HG03064 (cell line): ENCODE results near the gene GSS.

ENCODE experiments used
- ATAC-seq: cut with Tn5 transposase; IDR thresholded peaks from one replicate; pipeline ENCODE4 v1.9.1; 2021; ENCODE audit warnings: low read depth; ENCODE audit not compliant: unreplicated experiment

The GSS gene

DNA sequence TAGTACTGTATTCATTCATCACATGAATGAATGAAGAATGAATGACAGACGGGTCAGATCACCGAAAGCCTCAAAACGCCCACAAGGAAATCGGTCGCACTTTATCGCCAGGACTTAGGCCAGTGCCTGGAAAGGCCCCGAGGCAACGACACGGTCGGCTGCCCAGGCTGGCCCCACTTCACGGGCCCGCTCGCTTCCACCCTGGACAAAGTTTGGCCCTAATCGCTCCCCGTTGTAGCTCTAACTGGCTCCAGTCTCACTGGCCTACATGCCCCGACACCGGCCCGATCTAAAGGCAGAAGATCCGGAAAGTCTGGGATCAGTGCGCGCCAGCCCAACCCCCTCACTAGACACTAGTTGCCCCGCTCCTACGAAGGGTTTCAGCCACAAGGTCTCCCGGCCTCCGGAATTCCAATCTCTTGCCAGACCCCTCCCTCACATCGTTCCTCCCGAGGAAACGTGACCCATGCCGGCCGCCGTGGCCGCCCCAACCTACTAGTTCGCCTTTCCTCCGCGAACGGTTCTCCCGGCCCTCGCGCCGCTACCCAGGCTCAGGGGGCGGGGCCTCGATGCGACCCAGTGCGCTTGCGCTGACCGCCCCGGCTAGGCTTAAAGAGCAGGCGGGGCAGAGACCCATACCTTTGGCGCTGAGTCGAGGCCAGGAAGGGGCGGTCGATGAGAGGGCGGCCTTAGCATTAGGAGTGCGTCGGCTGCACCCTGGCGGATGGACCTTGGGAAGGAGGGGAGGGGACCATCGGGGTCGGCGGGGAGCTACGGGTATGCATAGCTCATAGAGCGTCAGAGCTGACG is at the start of gene GSS, which contains the start of gene MYH7B:
TSS of gene GSS (minus strand) at position 576 of the 810 bp plus-strand sequence. CDS start 3,954 bp downstream, outside the sequence.
TSS of gene MYH7B (plus strand) at position 638 of the 810 bp plus-strand sequence. CDS start 22,138 bp downstream, outside the sequence.
- peak; percentile 78 for ATAC-seq

DNA sequence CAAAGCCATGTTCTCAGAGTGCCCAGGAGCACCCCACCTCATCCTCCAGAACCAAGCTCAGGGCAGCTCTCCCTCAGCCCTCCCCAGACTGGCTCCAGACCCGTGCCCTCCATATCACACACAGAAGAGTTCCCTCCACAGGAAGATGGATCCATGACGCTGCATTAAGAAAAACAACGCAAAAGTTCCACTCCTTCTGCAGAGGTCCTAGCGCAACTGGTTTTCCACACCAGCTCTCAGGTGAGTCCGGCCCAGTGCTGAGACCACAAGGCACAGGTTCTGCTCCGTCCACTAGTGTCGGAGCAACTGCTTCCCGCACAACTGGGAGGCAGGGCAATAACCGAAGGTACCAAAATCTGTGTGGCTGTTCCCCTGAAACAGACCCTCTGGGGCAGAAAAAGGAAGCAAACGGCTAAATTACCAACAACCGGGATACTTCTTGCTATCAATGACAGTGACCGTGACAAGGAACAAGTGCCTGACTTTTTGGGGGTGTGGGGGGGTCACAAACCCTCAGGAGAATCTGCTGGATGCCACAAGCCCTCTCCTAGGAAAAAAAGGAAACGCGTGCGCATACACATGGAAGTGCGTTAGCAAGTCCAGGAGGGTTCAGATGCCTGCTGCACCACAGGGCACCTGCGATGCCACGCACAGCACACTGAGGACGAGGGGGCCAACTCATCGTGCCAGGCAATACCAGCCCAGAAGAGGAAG is 49.3 kb upstream of the GSS start:
- ATAC-seq, result no peak

DNA sequence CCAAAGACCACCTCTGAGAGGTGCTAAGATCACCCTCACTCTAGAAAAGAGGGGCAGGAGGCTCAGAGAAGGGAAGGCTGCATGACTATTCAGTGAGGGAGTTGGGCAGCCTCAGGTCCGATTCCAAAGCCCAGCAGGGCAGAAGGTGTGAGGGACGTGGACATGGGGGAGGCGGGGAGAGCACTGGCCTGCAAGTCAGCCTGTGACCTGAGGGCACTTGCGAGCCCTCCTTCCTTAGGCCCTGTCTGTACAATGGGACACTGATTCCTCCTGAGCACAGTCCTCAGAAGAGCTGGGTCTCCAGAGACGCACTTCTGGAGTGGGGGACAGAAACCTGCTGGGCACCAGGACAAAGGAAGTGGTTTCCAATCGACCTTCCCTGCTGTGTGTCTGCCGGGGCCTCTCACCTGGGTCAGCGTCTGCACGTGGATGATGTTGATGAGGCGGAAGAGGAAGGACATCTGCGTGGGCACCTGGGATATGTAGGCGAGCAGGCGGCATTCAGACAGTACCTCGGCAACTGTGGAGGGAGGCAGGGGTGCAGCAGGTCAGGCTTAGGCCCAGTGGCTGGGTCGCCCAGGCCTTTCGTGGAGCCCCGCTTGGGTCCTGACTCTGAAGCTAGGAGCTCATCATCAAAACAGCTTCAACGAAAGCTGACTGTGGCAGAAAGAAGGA is 48.6 kb upstream of the GSS start:
- ATAC-seq, result no peak

DNA sequence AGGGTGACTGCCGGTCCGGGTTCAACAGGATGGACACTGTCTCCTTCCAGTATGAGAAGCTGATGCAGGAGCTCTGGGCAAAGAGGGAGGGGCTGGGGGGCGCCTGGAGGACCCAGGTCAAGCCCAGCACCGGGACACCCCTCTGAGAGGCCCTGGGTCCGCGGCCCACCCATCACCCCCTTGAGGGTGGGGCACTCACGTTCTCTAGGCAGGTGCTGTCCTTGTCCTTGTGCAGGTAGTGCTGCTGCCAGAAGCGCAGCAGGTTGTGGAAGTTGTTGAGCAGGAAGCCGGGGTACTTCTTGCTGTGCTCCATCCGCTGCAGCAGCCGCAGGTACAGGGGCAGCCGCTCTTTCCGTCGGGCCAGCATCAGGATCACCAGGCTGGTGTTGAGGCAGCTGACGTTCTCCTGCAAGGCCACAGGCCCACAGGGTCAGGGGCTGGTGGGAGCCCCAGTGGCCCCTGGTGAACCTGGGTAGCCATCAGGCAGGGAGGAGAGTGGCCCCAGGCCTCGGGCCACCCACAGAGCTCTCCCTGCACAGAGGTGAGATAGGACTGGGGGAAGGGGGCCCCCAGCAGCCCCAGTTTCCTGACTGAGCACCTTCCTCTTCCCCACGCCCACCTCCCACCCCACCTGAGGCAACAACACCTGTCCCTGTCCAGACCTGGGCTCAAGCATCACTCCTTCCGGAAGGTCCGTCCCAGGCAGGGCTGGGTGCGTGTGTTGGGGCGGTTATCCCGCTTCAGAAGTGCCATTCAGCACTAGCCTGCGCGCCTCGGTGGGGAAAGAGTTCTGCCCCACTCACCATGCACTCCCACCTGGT is 47.8 kb upstream of the GSS start:
- no peak for ATAC-seq

DNA sequence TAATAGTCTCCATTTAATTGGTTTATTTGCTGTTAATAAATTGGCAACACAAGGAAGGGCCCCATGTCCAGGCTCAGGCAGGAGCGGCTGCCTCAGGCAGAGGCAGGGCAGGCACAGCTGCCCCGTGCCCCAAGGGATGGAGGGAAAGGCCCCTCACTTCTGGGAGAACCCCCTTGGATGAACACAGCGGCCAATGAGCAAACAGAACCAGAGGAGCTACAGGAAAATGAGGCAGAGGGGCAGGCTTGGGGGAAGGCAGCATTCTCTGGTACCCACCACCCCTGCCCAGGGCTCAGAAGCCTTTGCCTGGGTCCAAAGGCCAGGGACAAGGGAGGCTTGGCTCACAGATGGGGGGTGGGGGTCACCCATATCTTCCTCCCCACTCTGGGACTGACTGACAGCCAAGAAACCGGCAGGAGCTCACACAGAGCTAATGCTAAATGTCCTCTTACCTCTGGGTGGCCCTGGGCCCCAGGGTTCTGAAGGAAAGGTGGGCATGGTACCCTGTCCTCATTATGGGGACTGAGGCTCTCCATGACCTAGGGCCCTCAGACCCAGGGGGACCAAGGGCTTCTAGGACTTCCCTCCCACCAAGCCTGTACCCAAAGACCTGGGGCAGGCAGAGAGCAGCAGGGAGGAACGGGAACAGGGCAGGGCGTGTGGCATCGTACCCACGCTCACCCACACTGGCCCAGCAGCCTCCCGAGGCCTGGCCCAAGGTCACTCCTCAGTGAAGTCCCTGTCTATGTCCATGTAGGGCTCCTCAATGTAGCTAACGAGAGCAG is 47.0 kb upstream of the GSS start:
- ATAC-seq, result no peak

DNA sequence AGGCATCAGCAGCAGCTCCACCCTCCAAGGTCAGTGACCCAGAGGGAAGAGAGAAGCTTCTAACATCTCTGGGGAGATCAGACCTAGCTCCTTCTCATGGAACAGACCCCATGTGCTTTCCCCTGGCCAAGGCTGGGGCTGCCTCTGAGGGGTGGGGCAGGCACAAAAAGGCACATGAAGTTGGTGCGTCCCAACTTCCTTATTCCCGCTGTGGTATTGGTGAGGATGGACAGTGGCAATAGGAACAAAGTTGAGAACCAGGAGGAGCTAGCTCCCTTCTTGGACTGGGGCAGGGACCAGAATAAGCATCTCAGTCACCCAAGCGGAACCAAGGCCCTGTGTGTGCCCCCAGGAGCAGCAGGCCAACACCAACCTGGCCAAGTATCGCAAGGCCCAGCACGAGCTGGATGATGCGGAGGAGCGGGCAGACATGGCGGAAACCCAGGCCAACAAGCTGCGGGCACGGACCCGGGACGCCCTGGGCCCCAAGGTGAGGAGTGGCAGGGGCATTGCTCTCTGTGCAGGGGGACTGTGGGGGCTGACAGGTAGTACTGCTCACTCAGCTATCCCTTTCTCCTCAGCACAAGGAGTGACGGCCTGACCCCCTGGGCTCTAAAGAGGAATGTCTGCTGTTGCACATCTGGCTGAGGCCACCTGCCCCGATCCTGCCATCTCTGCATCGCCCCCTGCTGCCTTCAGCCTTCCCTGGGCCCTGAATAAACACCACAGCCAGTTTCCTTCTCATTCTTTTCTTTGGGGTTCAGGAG is 46.2 kb upstream of the GSS start:
- no peak for ATAC-seq

DNA sequence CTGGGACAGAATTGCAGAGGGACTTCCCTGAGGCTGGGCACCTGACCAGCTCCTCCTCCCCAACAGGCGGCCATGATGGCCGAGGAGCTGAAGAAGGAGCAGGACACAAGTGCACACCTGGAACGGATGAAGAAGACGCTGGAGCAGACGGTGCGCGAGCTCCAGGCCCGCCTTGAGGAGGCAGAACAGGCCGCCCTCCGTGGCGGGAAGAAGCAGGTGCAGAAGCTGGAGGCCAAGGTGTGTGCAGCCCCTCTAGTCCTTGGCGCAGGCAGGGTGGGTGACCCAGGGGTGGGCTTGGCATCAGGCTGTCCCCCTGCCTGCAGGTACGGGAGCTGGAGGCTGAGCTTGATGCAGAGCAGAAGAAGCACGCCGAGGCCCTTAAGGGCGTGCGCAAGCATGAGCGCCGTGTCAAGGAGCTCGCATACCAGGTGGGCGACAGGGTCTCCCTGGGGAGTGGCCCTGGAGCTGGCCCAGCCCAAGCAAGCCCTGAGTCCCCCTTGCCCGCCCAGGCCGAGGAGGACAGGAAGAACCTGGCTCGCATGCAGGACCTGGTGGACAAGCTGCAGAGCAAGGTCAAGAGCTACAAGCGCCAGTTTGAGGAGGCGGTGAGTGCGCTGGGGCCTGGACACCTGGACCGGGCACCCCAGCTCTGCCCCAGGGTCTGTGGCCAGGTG is 45.5 kb upstream of the GSS start:
- no peak for ATAC-seq

DNA sequence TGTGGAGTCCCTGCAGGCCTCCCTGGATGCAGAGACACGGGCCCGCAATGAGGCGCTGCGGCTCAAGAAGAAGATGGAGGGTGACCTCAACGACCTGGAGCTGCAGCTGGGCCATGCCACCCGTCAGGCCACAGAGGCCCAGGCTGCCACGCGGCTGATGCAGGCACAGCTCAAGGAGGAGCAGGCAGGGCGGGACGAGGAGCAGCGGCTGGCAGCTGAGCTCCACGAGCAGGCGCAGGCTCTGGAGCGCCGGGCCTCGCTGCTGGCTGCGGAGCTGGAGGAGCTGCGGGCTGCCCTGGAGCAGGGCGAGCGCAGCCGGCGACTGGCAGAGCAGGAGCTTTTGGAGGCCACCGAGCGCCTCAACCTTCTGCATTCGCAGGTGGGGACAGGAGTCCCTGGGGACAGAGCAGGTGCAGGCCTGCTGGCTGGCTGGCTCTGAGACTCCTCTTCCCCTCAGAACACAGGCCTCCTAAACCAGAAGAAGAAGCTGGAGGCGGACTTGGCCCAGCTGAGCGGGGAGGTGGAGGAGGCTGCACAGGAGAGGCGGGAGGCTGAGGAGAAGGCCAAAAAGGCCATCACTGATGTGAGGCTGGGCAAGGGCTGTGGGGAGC is 44.8 kb upstream of the GSS start:
- ATAC-seq, result no peak

DNA sequence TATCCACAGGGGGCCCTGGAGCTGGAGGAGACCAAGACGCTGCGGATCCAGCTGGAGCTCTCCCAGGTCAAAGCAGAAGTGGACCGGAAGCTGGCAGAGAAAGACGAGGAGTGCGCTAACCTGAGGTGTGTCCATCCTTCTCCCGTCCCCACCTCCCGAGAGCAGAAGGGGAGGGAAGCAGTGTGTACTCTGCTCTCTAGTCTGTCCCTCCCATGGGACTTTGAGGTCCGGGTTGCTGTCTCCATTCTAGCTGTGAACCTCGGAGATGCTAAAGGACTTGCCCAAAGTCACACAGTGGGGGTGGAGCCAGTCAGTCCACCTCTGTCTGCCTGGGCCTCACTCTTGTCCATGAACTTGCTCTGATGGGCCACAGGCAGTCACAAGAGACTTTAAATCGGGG is 44.2 kb upstream of the GSS start:
- ATAC-seq, result no peak

DNA sequence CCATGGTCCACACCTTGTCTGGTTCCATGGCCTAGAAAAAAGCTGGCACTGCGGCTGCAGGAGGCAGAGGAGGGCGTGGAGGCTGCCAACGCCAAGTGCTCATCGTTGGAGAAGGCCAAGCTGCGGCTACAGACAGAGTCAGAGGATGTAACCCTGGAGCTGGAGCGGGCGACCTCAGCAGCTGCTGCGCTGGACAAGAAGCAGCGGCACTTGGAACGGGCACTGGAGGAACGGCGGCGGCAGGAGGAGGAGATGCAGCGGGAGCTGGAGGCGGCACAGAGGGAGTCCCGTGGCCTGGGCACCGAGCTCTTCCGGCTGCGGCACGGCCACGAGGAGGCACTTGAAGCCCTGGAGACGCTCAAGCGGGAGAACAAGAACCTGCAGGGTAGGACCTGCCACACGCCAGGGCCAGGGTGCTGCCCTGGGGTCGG is 43.4 kb upstream of the GSS start:
- no peak for ATAC-seq

DNA sequence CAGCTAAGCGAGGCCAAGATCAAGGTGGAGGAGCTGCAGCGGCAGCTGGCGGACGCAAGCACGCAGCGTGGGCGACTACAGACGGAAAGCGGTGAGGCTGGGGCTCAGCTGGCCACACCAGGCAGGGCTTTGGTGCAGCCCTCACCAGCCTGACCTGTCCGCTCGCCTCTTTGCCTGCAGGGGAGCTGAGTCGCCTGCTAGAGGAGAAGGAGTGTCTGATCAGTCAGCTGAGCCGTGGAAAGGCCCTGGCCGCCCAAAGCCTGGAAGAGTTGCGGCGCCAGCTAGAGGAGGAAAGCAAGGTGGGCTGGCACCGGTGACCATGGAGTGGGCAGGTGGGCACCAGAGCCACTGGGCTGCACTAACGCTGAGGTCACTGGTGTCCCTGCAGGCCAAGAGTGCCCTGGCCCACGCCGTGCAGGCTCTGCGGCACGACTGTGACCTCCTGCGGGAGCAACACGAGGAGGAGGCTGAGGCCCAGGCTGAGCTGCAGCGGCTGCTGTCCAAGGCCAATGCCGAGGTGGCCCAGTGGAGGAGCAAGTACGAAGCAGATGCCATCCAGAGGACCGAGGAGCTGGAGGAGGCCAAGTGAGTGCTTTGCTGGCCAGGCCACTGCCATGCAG is 42.8 kb upstream of the GSS start:
- ATAC-seq, result no peak

DNA sequence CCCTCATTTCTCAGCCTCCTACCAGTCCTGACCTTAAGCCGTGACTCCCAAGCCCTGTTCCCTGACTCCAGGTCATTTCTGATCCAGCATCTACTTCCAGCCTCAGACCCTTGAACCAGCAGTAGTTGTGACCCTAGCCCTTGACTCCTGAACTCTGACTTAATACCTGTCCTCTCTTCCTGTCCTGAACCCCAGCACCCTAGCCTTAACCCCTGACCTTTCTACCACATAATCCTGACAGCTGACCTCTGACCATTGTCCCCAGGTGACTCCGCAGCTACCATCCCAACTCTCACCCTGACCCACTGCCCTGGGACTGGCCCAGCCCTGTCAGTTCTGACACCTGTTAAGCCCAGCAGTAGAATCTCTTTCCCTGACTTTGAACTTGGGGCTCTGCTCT is 42.2 kb upstream of the GSS start:
- no peak for ATAC-seq

DNA sequence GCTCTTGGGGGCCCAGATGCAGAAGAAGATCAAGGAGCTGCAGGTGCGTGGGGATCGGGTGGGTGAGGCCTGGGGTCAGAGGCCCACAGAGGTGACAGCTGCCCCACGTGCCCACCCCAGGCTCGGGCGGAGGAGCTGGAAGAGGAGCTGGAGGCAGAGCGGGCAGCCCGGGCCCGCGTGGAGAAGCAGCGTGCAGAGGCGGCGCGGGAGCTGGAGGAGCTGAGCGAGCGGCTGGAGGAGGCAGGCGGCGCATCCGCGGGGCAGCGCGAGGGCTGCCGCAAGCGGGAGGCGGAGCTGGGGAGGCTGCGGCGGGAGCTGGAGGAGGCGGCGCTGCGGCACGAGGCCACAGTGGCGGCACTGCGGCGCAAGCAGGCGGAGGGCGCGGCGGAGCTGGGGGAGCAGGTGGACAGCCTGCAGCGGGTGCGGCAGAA is 41.5 kb upstream of the GSS start:
- no peak for ATAC-seq

DNA sequence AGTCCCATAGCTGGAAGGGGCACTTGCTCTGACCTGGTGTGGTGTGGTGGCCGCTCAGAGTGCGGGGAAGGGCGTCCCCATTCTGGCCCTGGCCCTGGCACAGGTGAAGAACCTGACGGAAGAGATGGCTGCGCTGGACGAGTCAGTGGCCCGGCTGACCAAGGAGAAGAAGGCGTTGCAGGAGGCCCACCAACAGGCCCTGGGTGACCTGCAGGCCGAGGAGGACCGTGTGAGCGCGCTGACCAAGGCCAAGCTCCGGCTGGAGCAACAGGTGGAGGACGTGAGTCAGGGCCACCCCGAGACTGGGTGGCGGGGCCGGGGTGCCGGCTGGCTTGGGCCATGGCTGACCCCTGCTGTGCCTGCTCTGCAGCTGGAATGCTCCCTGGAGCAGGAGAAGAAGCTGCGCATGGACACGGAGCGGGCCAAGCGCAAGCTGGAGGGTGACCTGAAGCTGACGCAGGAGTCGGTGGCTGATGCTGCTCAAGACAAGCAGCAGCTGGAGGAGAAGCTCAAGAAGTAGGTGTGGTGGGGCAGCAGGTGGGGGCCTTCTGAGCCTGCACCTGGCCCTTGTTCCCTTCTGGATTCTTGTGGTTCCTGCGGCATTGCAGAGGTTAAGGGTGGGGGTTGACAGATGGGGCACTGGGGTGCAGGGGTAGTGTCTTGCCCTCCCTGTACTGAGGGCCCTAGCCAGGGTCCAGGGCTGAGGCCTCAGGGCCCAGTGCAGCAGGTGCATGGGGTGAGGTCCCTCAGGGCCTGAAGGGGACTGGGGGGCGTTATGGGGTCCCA is 40.8 kb upstream of the GSS start:
- no peak for ATAC-seq

DNA sequence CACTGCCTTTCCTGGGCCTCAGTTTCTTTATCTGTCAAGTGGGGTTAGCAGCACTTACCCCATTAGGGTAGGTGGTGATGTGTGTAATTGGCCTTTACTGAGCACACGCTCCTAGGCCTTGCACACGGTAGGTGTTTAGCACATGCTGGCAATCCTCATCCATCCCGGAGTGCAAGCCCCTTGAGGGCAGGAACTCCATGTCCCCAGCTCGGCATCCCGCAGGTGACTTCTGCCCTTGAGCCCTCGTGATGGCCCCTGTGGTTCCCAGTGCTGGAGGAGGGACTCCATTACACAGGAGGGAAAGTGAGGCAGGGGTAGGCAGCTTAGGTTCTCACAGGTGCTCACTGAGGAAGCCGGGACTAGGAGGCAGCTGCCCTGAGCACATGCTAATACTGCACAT is 40.1 kb upstream of the GSS start:
- no peak for ATAC-seq

DNA sequence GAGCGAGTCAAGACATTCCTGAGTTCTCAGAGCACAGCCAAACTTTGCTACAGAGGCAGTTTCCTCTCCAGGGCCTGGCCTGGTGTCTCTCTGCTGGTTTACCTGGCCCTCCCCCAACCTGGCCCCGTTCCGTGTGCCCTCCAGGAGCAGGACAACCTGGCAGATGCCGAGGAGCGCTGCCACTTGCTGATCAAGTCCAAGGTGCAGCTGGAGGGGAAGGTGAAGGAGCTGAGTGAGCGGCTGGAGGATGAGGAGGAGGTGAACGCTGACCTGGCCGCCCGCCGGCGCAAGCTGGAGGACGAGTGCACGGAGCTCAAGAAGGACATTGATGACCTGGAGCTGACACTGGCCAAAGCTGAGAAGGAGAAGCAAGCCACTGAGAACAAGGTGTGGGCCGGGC is 39.6 kb upstream of the GSS start:
- no peak for ATAC-seq
